ENCODE results near the gene KIAA1217. TPM values are rescaled to one million over a fixed set of nuclear protein-coding genes. Genes with fewer than 3 reads are reported as not detected.

Gene KIAA1217
- total RNA-seq, 4 donors from 2014 or later: 46.9 to 108 (median 61.5) TPM

DNA sequence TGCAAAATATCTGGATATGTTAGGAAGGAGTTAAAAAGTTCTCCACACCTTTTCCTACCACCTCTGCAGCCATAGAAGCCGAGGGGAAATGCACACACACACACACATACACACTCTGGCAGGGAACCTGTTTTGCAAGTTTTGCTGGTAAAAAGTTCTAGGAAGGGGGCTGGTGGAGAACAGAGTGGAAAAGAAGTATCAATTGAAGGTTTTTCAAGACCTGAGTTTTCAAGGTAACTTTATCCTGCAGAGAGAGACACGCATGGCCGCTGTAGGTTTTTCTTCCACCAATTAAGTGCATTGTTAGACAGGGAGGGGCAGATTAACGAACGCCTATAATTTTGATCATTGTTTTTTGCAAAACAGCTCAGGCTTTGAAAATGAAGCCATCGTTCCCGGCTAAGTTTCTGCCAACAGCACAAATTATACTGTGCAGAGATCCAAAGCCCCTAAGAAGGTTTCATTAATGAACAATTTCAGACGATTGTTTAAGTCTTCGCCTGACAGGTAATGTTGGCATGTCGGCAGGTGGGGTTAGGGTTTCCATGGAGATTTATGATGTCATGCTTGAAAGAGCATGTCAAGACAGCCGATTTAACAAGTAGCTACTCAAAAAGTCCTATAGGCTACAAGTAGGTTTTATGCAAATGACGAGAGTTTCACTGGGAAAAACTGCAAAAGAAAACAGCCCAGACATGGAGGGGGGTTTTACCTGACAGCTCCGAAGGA is 29.7 kb downstream of the KIAA1217 start:
- TF ChIP-seq, protein P1, sequence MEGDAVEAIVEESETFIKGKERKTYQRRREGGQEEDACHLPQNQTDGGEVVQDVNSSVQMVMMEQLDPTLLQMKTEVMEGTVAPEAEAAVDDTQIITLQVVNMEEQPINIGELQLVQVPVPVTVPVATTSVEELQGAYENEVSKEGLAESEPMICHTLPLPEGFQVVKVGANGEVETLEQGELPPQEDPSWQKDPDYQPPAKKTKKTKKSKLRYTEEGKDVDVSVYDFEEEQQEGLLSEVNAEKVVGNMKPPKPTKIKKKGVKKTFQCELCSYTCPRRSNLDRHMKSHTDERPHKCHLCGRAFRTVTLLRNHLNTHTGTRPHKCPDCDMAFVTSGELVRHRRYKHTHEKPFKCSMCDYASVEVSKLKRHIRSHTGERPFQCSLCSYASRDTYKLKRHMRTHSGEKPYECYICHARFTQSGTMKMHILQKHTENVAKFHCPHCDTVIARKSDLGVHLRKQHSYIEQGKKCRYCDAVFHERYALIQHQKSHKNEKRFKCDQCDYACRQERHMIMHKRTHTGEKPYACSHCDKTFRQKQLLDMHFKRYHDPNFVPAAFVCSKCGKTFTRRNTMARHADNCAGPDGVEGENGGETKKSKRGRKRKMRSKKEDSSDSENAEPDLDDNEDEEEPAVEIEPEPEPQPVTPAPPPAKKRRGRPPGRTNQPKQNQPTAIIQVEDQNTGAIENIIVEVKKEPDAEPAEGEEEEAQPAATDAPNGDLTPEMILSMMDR (IDR thresholded peaks at IDR 0.05): no peak
- no peak for TF ChIP-seq POLR2A (IDR thresholded peaks at IDR 0.05)

GRCh38 chr10:24239289-24240040 is 30.5 kb downstream of the KIAA1217 start:
- no peak overlapping the region for H3K4me3 ChIP-seq
- DNase-seq: no peak

More for the DNA sequence above, 29.7 kb downstream of the KIAA1217 start:
- H3K4me3 ChIP-seq: no peak overlapping the region
- H3K4me1 ChIP-seq: peaks cover 0 to 15% (median 0%) of the 10 kb centered on the region in 4 donors
- H3K27me3 ChIP-seq: no peaks in the 10 kb centered on the region
- no peaks in the 10 kb centered on the region for H3K36me3 ChIP-seq
- H3K9me3 ChIP-seq: no peaks in the 10 kb centered on the region
- H3K27ac ChIP-seq: peak overlapping the region in 1 of 4 donors; percentile 33
- no peak for DNase-seq

DNA sequence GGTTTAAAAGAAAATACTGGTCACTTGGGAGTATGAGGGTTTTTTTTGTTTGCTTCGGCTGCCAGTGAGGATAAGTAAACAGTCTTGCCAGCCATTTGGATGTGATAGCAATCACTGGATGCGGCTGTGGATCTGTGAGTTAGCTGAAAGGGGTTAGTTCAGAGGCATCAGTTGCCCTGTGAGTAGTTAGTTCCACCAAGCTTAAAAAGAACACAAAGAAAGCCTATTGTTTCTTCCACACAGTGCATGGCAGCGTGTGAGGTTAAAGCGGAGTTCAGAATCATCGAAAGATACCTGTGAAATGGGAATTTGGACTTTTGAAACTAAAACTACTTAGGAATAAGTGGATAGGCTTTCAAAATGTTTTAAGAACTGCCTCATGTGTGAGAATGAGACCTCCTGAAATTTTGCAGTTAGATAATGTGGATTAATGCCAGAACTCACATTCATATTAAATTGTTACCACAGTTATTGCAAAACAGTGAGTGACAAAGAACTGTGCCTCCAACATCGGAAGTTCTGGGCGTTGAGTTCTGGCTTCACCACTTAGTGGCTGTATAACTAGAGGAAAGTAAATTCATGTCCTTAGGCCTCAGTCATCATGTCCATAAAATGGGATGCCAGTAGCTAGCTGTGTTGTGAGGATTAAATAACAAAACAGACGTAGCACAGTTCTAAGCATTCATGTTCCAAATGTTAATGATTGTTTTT is 31.3 kb downstream of the KIAA1217 start:
- no peak for DNase-seq
- Histone ChIP-seq H3K27me3 (no peaks in the 10 kb centered on the region), H3K9me3 (no peaks in the 10 kb centered on the region), H3K27ac (no peak overlapping the region), H3K36me3 (no peaks in the 10 kb centered on the region), H3K4me3 (no peak overlapping the region), H3K4me1 (peaks cover 0 to 15% (median 0%) of the 10 kb centered on the region in 4 donors)
- TF ChIP-seq, protein P1 (IDR thresholded peaks at IDR 0.05): no peak
- no peak for TF ChIP-seq POLR2A (IDR thresholded peaks at IDR 0.05)

More at GRCh38 chr10:24239289-24240040, 30.5 kb downstream of the KIAA1217 start:
- Histone ChIP-seq H3K9me3 (no peaks in the 10 kb centered on the region), H3K4me1 (peaks cover 0 to 15% (median 0%) of the 10 kb centered on the region in 4 donors), H3K27me3 (no peaks in the 10 kb centered on the region), H3K36me3 (no peaks in the 10 kb centered on the region), H3K27ac (no peak overlapping the region)
- TF ChIP-seq POLR2A (IDR thresholded peaks at IDR 0.05): no peak
- TF ChIP-seq, protein P1 (IDR thresholded peaks at IDR 0.05): no peak

DNA sequence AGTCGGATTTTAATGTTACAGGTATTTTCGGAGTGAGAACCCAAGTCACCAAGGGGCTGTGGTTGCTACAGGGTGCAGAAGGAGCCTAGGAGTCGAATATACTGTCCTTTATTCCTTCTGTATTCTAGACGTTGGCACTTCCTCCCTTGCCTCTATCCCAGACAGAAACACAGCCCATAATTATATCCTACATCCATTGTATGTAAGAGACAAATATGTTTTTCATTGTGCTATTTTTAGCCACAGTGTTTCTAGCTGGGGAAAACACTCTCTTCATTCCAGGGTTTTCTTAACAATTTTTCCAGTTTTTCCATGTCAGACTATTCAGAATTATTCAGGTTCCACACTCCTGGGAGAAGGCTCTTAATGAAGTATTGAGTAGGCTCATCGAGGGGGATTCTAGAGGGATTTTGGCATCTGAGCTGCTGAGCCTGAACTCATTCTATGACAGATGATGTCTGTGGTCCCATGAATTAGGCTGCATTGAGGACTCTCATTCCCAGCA is 32.6 kb downstream of the KIAA1217 start:
- Histone ChIP-seq H3K4me3 (no peak overlapping the region), H3K27me3 (no peaks in the 10 kb centered on the region), H3K36me3 (no peaks in the 10 kb centered on the region), H3K4me1 (peaks cover 0 to 15% (median 0%) of the 10 kb centered on the region in 4 donors), H3K9me3 (no peaks in the 10 kb centered on the region), H3K27ac (no peak overlapping the region)
- DNase-seq: no peak
- TF ChIP-seq, protein P1 (IDR thresholded peaks at IDR 0.05): no peak
- TF ChIP-seq POLR2A (IDR thresholded peaks at IDR 0.05): no peak

DNA sequence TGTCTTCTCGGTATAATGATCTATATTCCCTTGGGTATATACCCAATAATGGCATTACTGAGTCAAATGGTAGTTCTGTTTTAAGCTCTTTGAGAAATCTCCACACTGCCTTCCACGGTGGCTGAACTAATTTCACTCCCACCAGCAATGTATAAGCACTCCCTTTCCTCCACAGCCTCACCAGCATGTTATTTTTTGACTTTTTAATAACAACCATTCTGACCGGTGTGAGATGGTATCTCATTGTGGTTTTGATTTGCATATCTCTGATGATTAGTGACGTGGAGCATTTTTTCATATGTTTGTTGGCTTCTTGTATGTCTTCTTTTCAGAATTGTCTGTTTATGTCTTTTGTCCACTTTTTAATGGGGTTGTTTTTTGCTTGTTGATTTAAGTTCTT is 33.6 kb downstream of the KIAA1217 start:
- TF ChIP-seq, protein P1 (IDR thresholded peaks at IDR 0.05): no peak
- TF ChIP-seq POLR2A (IDR thresholded peaks at IDR 0.05): no peak
- no peak overlapping the region for H3K27ac ChIP-seq
- no peaks in the 10 kb centered on the region for H3K27me3 ChIP-seq
- DNase-seq: no peak
- no peaks in the 10 kb centered on the region for H3K36me3 ChIP-seq
- no peaks in the 10 kb centered on the region for H3K9me3 ChIP-seq
- no peak overlapping the region for H3K4me3 ChIP-seq
- H3K4me1 ChIP-seq: peaks cover 0 to 15% (median 0%) of the 10 kb centered on the region in 4 donors
